Cardiac fibroblast (primary cell): ENCODE data around the gene AP2A2.

Experiments used
- DNase-seq, 2 donors: peaks; one replicate each; pipeline versions ENCODE4 v3.0.0 to v3.0.0-alpha.2; 2010; ENCODE audit warnings: low read depth in 2 of 2
- H3K4me3 ChIP-seq, 2 donors: replicated peaks in 1 of 2; 1 replicate in 1 of 2; 2 replicates in 1 of 2; pipeline ENCODE4 v1.5.1; 2011; ENCODE audit warnings: low read depth in 2 of 2, low read length in 2 of 2, mild to moderate bottlenecking in 2 of 2, moderate library complexity in 1 of 2
- CTCF ChIP-seq: IDR thresholded peaks from one replicate; pipeline ENCODE4 v1.5.1; 2011; ENCODE audit warnings: low read depth, mild to moderate bottlenecking, low read length, inconsistent platforms

The AP2A2 gene

GRCh38 chr11:977830-978720 is 52.4 kb downstream of the AP2A2 start:
- H3K4me3 ChIP-seq, result no peak overlapping the region
- DNase-seq, result no peak
- no peak for TF ChIP-seq CTCF

GRCh38 chr11:978781-979180 is 53.1 kb downstream of the AP2A2 start:
- H3K4me3 ChIP-seq, result no peak overlapping the region
- no peak for DNase-seq
- no peak for TF ChIP-seq CTCF

- no peak overlapping the region for H3K4me3 ChIP-seq
- no peak for TF ChIP-seq CTCF
Measured at GRCh38 chr11:980438-981357, 55.0 kb downstream of the AP2A2 start.

GRCh38 chr11:981764-982163 is 56.1 kb downstream of the AP2A2 start:
- no peak for TF ChIP-seq CTCF
- no peak for DNase-seq

More at GRCh38 chr11:980438-981357, 55.0 kb downstream of the AP2A2 start:
- peak in 1 of 2 donors; percentile 26 for DNase-seq

GRCh38 chr11:984546-984945 is 58.9 kb downstream of the AP2A2 start:
- TF ChIP-seq CTCF, result no peak
- H3K4me3 ChIP-seq, result no peak overlapping the region
- no peak for DNase-seq

More at GRCh38 chr11:981764-982163, 56.1 kb downstream of the AP2A2 start:
- no peak overlapping the region for H3K4me3 ChIP-seq

GRCh38 chr11:985406-985805 is 59.7 kb downstream of the AP2A2 start:
- TF ChIP-seq CTCF, result no peak
- no peak for DNase-seq
- no peak overlapping the region for H3K4me3 ChIP-seq
